Uterus (tissue), 4 donors: ENCODE results near the gene LSM14A. TPM values are rescaled to one million over a fixed set of nuclear protein-coding genes. Genes with fewer than 3 reads are reported as not detected.
A peak's percentile ranks its signal among the peaks of the same experiment; 100 is the strongest.

Experiments
- DNase-seq, 2 donors: peaks; one replicate each; pipeline ENCODE4 v3.0.0-alpha.2; 2019 to 2020
- H3K27ac ChIP-seq, 2 donors: fragments of 200-600 bp; sonication (generic); 1 replicate in 1 of 2; 2 replicates in 1 of 2; pipeline ENCODE4 v1.5.1; 2016 to 2018
- H3K27me3 ChIP-seq, 2 donors: fragments of 200-600 bp; sonication (generic); one replicate each; pipeline ENCODE4 v1.5.1; 2018 to 2019; ENCODE audit warnings: control low read depth in 1 of 2
- H3K36me3 ChIP-seq, 2 donors: fragments of 200-600 bp; sonication (generic); one replicate each; pipeline ENCODE4 v1.5.1; 2019; ENCODE audit warnings: control low read depth in 1 of 2
- H3K4me1 ChIP-seq, 2 donors: fragments of 200-600 bp; sonication (generic); one replicate each; pipeline ENCODE4 v1.5.1; 2018 to 2019; ENCODE audit warnings: control low read depth in 1 of 2
- H3K4me3 ChIP-seq, 2 donors: fragments of 200-600 bp; sonication (generic); 1 replicate in 1 of 2; 2 replicates in 1 of 2; pipeline ENCODE4 v1.5.1; 2018 to 2019; ENCODE audit warnings: mild to moderate bottlenecking in 1 of 2
- H3K9me3 ChIP-seq, 2 donors: fragments of 200-600 bp; sonication (generic); one replicate each; pipeline ENCODE4 v1.5.1; 2019; ENCODE audit warnings: control low read depth in 1 of 2
- POLR2A ChIP-seq, 2 donors: fragments of 450-650 bp; IDR thresholded peaks; one replicate each; pipeline ENCODE4 v1.6.1; 2016; ENCODE audit warnings: antibody characterized with exemption in 2 of 2, mild to moderate bottlenecking in 1 of 2, moderate library complexity in 1 of 2
- intact Hi-C: fragments of 100-400 bp; cut with DNase I; formaldehyde crosslinking; loops from one replicate; pipeline ENCODE4 v1.15.1; 2023; ENCODE audit warnings: low total_unique reads
- total RNA-seq, 4 donors: library from RNA; depleted of rRNA in 3 of 4; stranded (reverse); fragments of >200 nt in 3 of 4; gene quantifications; one replicate each; pipeline versions ENCODE4 v1.1.0 to v1.2.4, GENCODE V29; 2014 to 2023
- TF ChIP-seq, protein P1 (sequence below), 4 experiments: fragments of 200-600 bp in 2 of 4; fragments of 450-650 bp in 2 of 4; sonication (generic) in 2 of 4; IDR thresholded peaks; one replicate each; pipeline ENCODE4 v1.5.1; 2016 to 2019; ENCODE audit warnings: antibody characterized with exemption in 4 of 4, mild to moderate bottlenecking in 2 of 4, moderate library complexity in 1 of 4
- donor health status: DM: yes; HTN: yes; CAD: no.

Gene LSM14A
- total RNA-seq, 4 donors from 2014 or later, result 57.1 to 161 (median 119) TPM

DNA sequence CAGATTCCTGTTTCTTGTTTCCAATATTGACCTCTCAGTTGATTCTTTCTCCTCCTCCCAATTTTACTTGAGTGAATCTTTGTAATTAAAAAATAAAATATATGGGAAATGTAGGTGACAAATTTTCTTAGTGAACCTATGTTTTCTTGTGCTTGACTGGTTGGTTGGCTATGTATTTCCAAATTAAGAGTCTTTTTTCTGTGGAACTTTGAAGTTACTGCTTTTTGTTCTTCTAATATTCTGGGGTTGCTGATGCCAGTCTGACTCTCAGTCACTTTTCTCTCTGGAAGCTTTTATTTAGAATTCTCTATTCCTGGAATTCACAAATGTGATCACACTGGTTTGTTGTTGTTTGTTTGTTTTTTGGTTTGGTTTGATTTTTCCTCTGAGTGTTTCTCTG is 9.8 kb downstream of the LSM14A start:
- Histone ChIP-seq H3K9me3 (no peaks in the 10 kb centered on the region), H3K4me1 (peaks cover 3 to 39% of the 10 kb centered on the region in 2 donors), H3K36me3 (no peaks in the 10 kb centered on the region), H3K4me3 (no peak overlapping the region), H3K27ac (no peak overlapping the region), H3K27me3 (no peaks in the 10 kb centered on the region)
- no peak for DNase-seq
- intact Hi-C loops, result no loop called here
- no peak for TF ChIP-seq POLR2A (IDR thresholded peaks at IDR 0.05)
- TF ChIP-seq, protein P1, sequence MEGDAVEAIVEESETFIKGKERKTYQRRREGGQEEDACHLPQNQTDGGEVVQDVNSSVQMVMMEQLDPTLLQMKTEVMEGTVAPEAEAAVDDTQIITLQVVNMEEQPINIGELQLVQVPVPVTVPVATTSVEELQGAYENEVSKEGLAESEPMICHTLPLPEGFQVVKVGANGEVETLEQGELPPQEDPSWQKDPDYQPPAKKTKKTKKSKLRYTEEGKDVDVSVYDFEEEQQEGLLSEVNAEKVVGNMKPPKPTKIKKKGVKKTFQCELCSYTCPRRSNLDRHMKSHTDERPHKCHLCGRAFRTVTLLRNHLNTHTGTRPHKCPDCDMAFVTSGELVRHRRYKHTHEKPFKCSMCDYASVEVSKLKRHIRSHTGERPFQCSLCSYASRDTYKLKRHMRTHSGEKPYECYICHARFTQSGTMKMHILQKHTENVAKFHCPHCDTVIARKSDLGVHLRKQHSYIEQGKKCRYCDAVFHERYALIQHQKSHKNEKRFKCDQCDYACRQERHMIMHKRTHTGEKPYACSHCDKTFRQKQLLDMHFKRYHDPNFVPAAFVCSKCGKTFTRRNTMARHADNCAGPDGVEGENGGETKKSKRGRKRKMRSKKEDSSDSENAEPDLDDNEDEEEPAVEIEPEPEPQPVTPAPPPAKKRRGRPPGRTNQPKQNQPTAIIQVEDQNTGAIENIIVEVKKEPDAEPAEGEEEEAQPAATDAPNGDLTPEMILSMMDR (IDR thresholded peaks at IDR 0.05), result no peak

DNA sequence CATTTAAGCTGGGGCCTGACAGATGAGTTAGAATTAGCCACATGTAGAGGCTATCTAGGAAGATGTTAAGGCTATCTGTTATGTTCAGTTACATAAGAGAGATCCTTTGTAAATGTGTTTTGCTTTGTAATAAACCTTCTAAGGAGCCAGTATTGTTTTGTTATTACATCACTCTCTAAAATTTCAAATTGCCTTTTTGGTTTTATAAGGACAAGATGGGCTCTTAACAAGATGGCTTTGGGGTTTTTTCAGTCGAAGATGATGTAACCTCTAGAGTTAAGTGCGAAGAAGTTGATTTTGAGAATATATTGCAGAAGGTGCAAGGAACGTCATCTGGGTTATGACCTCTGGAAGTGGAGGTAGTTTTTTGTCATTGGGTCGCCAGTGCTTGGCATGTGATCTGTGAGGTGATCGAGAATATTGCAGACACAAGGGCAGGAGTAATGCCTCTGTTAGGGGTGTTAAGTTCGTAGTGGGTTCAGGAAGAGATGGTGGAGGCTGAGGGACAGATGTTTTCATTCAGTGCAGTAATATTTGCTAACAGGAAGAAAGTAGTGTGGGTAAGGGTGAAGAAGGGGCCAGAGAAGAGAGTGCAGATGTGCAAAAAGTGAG is 12.7 kb downstream of the LSM14A start:
- H3K4me3 ChIP-seq, result no peak overlapping the region
- H3K27me3 ChIP-seq, result no peaks in the 10 kb centered on the region
- TF ChIP-seq, protein P1 (IDR thresholded peaks at IDR 0.05), result no peak
- TF ChIP-seq POLR2A (IDR thresholded peaks at IDR 0.05), result no peak
- H3K4me1 ChIP-seq, result peaks cover 0 to 25% of the 10 kb centered on the region in 2 donors
- no peaks in the 10 kb centered on the region for H3K9me3 ChIP-seq
- peak overlapping the region in 1 of 2 donors; percentile 20 for H3K27ac ChIP-seq
- DNase-seq, result no peak
- no peaks in the 10 kb centered on the region for H3K36me3 ChIP-seq
- intact Hi-C loops, result no loop called here

DNA sequence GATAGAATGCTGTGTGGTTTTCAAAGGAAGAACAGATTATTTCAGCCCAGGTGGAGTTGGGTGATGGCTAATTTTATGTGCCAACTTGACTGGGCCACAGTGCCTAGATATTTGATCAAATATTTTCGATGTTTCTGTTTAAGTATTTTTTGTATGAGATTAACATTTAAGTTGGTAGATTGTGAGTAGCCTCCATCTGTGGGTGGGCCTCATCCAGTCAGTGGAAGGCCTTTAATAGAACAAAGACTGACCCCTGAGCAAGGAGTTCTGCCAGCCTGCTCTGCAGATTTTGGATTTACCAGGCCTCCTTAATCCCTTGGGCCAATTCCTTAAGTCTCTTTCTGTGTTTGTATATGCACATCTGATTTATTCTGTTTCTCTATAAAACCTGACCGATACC is 13.9 kb downstream of the LSM14A start:
- TF ChIP-seq POLR2A (IDR thresholded peaks at IDR 0.05), result no peak
- TF ChIP-seq, protein P1 (IDR thresholded peaks at IDR 0.05), result no peak
- no peaks in the 10 kb centered on the region for H3K36me3 ChIP-seq
- H3K4me3 ChIP-seq, result no peak overlapping the region
- intact Hi-C loops, result no loop called here
- H3K27me3 ChIP-seq, result no peaks in the 10 kb centered on the region
- H3K27ac ChIP-seq, result no peak overlapping the region
- no peak for DNase-seq
- no peaks in the 10 kb centered on the region for H3K9me3 ChIP-seq
- peaks cover 0 to 14% of the 10 kb centered on the region in 2 donors for H3K4me1 ChIP-seq

DNA sequence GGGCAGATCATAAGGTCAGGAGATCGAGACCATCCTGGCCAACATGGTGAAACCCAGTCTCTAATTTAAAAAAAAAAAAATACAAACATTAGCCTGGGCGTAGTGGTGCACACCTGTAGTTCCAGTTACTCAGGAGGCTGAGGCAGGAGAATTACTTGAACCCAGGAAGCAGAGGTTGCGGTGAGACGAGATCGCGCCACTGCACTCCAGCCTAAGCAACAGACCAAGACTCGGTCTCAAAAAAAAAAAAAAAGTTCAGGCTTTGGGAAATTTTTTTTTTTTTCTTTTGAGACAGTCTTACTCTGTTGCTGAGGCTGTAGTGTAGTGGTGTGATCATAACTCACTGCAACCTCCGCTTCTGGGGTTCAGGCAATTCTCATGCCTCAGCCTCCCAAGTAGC is 14.7 kb downstream of the LSM14A start:
- DNase-seq, result no peak
- H3K27me3 ChIP-seq, result no peaks in the 10 kb centered on the region
- H3K27ac ChIP-seq, result no peak overlapping the region
- H3K36me3 ChIP-seq, result no peaks in the 10 kb centered on the region
- no peak overlapping the region for H3K4me3 ChIP-seq
- peaks cover 0 to 14% of the 10 kb centered on the region in 2 donors for H3K4me1 ChIP-seq
- TF ChIP-seq, protein P1 (IDR thresholded peaks at IDR 0.05), result no peak
- TF ChIP-seq POLR2A (IDR thresholded peaks at IDR 0.05), result no peak
- H3K9me3 ChIP-seq, result no peaks in the 10 kb centered on the region
- intact Hi-C loops, result no loop called here

DNA sequence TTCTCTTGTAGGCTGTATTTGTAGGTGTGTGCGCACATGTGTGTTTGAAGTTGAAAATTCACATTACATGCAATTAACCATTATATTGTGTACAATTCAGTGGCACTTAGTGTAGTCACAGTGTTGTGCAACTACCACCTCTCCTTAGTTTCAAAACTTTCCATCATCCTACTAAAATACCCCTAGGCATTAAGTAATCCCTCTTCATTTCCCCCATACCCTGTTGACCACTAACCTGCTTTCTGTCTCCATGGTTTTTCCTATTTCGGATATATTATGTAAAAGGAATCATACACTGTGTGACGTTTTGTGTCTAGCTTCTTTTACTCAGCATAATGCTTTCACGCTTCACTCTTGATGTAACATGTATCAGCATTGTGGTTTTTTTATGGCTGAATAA is 16.1 kb downstream of the LSM14A start:
- intact Hi-C loops, result no loop called here
- H3K36me3 ChIP-seq, result no peaks in the 10 kb centered on the region
- no peak overlapping the region for H3K27ac ChIP-seq
- no peaks in the 10 kb centered on the region for H3K9me3 ChIP-seq
- no peak for DNase-seq
- H3K4me1 ChIP-seq, result peaks cover 0 to 14% of the 10 kb centered on the region in 2 donors
- no peak overlapping the region for H3K4me3 ChIP-seq
- H3K27me3 ChIP-seq, result no peaks in the 10 kb centered on the region
- TF ChIP-seq POLR2A (IDR thresholded peaks at IDR 0.05), result no peak
